Immature natural killer cell (primary cell): ENCODE results near the gene HLA-C. TPM values are rescaled to one million over a fixed set of nuclear protein-coding genes. Genes with fewer than 3 reads are reported as not detected.
"Not testable (repeated sequence)": the region's sequence is repeated elsewhere in the genome, so short reads cannot be mapped to it uniquely, and the experiment has no call there.

Experiments used
- DNase-seq, 3 donors: peaks; one replicate each; pipeline ENCODE4 v3.0.0; 2022; ENCODE audit warnings: mixed read lengths in 1 of 3
- H3K27ac Mint-ChIP-seq, 6 donors: one replicate each; pipeline ENCODE4 v1.8.0; 2020; ENCODE audit warnings: mixed read lengths in 6 of 6, mild to moderate bottlenecking in 5 of 6, inconsistent platforms in 4 of 6, moderate library complexity in 3 of 6
- H3K27me3 Mint-ChIP-seq, 3 donors: one replicate each; pipeline ENCODE4 v1.8.0; 2020 to 2021; ENCODE audit warnings: low read depth in 3 of 3, mild to moderate bottlenecking in 3 of 3, mixed read lengths in 3 of 3, moderate library complexity in 3 of 3, inconsistent platforms in 1 of 3
- H3K36me3 Mint-ChIP-seq, 3 donors: one replicate each; pipeline ENCODE4 v1.8.0; 2020; ENCODE audit warnings: mixed read lengths in 3 of 3, inconsistent platforms in 2 of 3, mild to moderate bottlenecking in 2 of 3
- H3K4me1 Mint-ChIP-seq, 2 donors: one replicate each; pipeline ENCODE4 v1.8.0; 2020; ENCODE audit warnings: inconsistent platforms in 2 of 2, mild to moderate bottlenecking in 2 of 2, mixed read lengths in 2 of 2, moderate library complexity in 1 of 2
- H3K4me3 Mint-ChIP-seq, 5 donors: one replicate each; pipeline ENCODE4 v1.8.0; 2020; ENCODE audit warnings: mild to moderate bottlenecking in 5 of 5, mixed read lengths in 5 of 5, inconsistent platforms in 3 of 5, moderate library complexity in 3 of 5
- H3K9me3 Mint-ChIP-seq, 6 donors: one replicate each; pipeline ENCODE4 v1.8.0; 2020; ENCODE audit warnings: mild to moderate bottlenecking in 6 of 6, mixed read lengths in 6 of 6, inconsistent platforms in 4 of 6, moderate library complexity in 3 of 6
- polyA plus RNA-seq, 3 donors: library from polyadenylated mRNA; unstranded; fragments of 300-500 nt; fragmentation: Illumina TruSeq; gene quantifications; one replicate each; pipeline ENCODE4 v1.2.3, GENCODE V29; 2021

HLA-C gene
- polyA plus RNA-seq, 3 donors from 2014 or later: 2,339 to 4,766 (median 4,197) TPM

DNA sequence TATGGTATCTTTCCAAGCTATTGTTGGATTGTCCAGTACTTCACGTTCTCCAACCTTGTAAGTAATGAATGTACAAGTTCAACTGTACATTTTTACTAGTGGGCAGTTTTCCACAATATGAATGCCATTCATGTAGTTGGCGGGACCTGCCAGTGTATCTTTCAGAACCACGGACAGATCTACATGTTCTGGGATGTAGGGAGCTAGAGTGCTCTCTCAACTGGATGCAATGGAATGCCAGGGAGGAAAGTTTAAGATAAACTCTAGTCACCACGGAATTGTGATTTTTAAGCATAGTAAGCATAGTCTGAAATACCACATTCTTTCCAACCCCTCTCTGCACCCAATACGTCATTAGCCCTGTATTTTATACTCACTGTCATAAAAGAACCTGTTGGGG, 21.5 kb upstream of the HLA-C start:
- Mint-ChIP-seq H3K4me3 (no peak overlapping the region), H3K36me3 (no peaks in the 10 kb centered on the region), H3K9me3 (no peaks in the 10 kb centered on the region), H3K4me1 (peaks cover 0 to 9% of the 10 kb centered on the region in 2 donors), H3K27ac (no peak overlapping the region), H3K27me3 (peaks cover 9 to 13% (median 12%) of the 10 kb centered on the region in 3 donors)
- no peak for DNase-seq

DNA sequence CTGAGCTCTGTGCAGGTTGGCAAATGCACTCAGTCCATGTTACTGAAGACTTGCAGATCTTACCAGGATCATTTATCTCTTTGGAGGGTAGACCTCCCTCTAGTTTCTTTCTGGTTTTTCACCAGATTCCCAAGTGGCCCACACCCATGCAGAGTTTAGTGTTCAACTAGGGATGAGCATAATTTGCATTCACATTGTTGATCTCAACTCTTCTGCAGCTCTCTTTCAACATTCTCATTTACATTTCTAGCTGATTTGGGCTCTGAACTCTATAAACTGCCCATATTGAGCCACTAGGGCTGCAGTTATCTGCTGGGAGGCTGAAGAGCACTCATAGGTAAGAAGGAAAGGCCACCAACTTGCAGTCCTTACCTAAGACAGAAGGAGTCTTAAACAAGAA, 17.9 kb upstream of the HLA-C start:
- Mint-ChIP-seq H3K4me3 (no peak overlapping the region), H3K36me3 (no peaks in the 10 kb centered on the region), H3K27ac (no peak overlapping the region), H3K4me1 (peaks cover 0 to 9% of the 10 kb centered on the region in 2 donors), H3K27me3 (peaks cover 2 to 12% (median 4%) of the 10 kb centered on the region in 3 donors), H3K9me3 (peaks cover 0 to under 1% (median 0%) of the 10 kb centered on the region in 6 donors)
- DNase-seq: no peak

DNA sequence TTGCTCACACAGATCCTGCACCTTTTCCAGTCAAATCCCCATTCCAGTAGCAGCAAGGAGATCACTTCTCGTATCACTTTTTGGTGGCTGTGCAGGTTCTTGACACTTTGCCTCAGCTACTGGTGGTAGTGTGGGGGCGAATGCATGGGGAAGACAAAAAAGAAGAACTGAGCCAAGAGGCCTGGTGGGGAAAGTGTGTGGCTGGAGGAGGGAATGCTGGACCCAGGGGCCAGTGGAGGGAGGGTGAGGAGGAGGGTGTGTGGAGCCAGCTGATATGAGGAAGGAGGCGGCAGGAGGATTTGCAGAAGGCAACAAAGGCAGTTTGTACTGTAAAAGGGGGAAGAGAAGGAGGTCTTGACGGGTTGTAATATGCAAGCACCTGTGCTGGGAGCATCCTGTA, 15.7 kb upstream of the HLA-C start:
- Mint-ChIP-seq H3K4me1 (peaks cover 0 to 9% of the 10 kb centered on the region in 2 donors), H3K4me3 (no peak overlapping the region), H3K27me3 (peaks cover 2 to 13% (median 4%) of the 10 kb centered on the region in 3 donors), H3K27ac (no peak overlapping the region), H3K9me3 (peaks cover 0 to 2% (median 0%) of the 10 kb centered on the region in 6 donors), H3K36me3 (no peaks in the 10 kb centered on the region)
- no peak for DNase-seq

DNA sequence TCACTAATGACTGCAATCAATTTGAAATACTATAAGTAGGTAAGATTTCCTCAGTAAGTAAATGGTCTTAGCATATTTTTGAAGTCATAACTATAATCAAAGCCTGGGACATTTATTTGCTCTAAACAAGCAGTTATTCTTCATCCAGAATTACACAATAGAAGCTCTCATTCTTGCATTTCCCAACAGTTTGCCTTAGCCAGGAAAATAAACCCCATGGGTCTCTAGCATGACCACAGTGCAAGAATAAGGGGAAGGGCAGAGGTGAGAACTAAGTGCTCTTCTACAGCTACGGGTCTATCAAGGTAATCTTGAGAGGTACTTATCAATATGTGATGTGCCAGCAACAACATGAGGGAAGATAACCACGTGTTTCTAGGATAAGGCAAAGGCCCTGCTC, 14.1 kb upstream of the HLA-C start:
- Mint-ChIP-seq H3K4me3 (no peak overlapping the region), H3K4me1 (peaks cover 0 to 9% of the 10 kb centered on the region in 2 donors), H3K9me3 (peaks cover 0 to 2% (median 0%) of the 10 kb centered on the region in 6 donors), H3K27me3 (peaks cover 2 to 8% (median 2%) of the 10 kb centered on the region in 3 donors), H3K27ac (no peak overlapping the region), H3K36me3 (no peaks in the 10 kb centered on the region)
- no peak for DNase-seq

DNA sequence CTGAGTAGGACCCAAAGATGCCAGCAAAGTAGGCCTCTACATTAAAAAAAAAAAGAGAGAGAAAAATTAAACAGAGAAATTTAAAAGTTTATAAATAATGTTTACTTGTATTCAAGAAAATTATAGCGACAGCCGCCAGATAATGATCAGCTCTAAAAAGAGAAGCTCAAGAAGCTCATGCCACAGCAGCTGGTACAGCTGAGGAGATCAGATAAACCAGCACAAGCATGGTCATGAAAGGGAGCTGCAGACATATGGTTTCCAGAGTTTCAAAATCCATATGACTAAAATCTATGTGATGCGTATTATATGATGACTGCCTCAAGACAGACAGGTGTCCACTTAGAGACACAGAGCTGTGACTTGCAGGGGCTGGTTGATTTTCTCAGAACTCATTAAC, 13.6 kb upstream of the HLA-C start:
- H3K9me3 Mint-ChIP-seq: peaks cover 0 to 2% (median 0%) of the 10 kb centered on the region in 6 donors
- DNase-seq: no peak
- no peaks in the 10 kb centered on the region for H3K36me3 Mint-ChIP-seq
- H3K4me1 Mint-ChIP-seq: peaks cover 0 to 9% of the 10 kb centered on the region in 2 donors
- no peak overlapping the region for H3K27ac Mint-ChIP-seq
- no peak overlapping the region for H3K4me3 Mint-ChIP-seq
- H3K27me3 Mint-ChIP-seq: peaks cover under 1 to 8% (median 2%) of the 10 kb centered on the region in 3 donors

DNA sequence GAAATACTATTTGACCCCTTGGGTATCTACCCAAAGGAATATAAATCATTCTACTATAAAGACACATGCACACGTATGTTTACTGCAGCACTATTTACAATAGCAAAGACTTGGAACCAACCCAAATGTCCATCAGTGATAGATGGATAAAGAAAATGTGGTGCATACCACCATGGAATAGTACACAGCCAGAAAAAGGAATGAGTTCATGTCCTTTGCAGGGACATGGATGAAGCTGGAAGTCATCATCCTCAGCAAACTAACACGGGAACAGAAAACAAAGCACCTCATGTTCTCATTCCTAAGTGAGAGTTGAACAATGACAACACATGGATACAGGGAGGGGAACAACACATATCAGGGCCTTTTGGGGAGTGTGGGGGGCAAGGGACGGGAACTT, 7.8 kb upstream of the HLA-C start:
- H3K27me3 Mint-ChIP-seq: peaks cover 2 to 10% (median 5%) of the 10 kb centered on the region in 3 donors
- not testable (repeated sequence) for H3K4me1 Mint-ChIP-seq, DNase-seq, H3K9me3 Mint-ChIP-seq, H3K36me3 Mint-ChIP-seq, H3K27ac Mint-ChIP-seq, H3K4me3 Mint-ChIP-seq

DNA sequence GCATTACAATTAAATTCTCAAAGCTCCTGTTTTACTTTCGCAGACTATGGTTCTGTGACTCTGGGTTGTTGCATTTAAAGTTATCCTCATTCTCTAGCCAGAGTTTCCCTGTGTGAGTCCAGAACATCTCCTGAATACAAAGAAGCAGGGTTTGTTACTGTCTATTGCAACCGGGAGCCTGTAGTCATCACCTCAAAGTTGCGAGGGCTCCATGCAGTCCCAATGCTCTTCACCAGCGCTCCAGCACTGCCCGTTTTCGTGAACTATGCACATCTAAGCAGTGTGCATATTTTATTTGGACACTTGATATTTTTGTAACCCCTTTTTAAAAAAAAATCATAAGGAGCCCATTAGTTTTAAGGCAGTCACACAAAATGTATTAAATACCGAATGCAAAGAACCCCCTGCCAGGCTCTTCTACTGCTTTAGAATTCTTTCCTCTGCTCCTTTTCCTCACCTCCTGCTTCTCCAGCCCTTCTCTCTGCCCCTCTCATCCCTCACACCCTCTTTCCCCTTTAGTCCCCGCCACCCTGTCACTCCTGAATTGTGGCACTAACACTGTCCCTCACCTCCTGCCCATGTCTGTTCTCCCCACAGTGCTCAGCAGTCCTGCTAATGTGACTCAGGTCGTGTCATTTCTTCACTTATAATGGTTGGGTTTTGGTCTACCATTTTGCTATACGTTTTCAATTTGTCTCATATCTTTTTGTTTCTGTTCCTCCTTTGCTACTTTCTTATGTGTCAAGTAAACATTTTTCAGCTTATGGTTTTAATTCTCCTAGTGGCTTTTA, 1.1 kb upstream of the HLA-C start:
- peak overlapping the region; percentile 100 for H3K27ac Mint-ChIP-seq
- H3K9me3 Mint-ChIP-seq: no peaks in the 10 kb centered on the region
- H3K36me3 Mint-ChIP-seq: peaks cover 23 to 27% (median 25%) of the 10 kb centered on the region in 3 donors
- peaks cover 52 to 53% of the 10 kb centered on the region in 2 donors for H3K4me1 Mint-ChIP-seq
- peak overlapping the region; percentile 95 to 99 (median 97) for H3K4me3 Mint-ChIP-seq
- DNase-seq: peak; percentile 27 to 34 (median 29)
- peaks cover 40 to 45% (median 41%) of the 10 kb centered on the region in 3 donors for H3K27me3 Mint-ChIP-seq

DNA sequence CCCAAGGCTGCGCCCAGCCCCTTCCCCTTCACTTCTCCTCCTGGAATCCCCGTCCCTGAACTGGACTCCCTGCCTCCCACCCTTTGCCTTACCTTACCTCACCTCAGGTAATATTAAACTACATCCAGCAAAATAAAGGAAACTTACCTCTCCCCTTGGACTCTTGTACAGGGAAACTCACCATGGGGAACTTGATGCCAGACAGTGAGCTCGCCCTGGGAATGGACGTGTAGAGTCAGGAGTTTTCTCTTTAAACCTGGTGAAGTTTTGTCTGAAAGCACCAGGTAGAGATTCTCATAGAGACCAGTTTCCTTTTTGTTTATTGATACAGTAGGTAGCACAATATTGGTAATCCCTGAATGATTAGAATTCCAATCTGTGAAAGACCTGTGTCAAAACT, 544 bp upstream of the HLA-C start:
- Mint-ChIP-seq H3K4me1 (peaks cover 58 to 59% of the 10 kb centered on the region in 2 donors), H3K9me3 (peaks cover 0 to 2% (median 0%) of the 10 kb centered on the region in 6 donors), H3K4me3 (peak overlapping the region; percentile 95 to 99 (median 97)), H3K36me3 (peaks cover 29 to 33% (median 31%) of the 10 kb centered on the region in 3 donors), H3K27ac (peak overlapping the region; percentile 100), H3K27me3 (peaks cover 45 to 51% (median 47%) of the 10 kb centered on the region in 3 donors)
- DNase-seq: peak in 1 of 3 donors; percentile 27

DNA sequence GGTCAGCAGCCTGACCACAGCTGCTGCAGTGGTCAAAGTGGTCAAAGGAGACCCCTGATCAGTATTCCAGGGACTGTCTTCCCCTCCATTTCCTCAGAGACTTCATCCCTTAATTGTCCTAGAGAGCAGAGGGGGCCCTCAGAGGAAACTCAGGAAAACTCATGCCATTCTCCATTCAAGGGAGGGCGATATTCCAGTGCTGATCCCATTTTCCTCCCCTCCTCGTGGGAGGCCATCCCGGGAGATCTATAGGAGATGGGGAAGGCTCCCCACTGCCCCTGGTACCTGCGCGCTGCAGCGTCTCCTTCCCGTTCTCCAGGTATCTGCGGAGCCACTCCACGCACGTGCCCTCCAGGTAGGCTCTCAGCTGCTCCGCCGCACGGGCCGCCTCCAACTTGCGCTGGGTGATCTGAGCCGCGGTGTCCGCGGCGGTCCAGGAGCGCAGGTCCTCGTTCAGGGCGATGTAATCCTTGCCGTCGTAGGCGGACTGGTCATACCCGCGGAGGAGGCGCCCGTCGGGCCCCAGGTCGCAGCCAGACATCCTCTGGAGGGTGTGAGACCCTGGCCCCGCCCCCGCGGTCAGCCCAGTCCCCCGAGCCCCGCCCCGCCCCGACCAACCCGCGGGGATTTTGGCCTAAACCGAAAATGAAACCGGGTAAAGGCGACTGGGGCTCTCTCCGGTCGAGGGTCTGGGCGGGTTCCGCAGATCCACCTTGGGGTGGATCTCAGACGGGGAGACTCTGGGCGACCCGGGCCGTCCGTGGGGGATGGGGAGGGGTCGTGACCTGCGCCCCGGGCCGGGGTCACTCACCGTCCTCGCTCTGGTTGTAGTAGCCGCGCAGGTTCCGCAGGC, 878 bp downstream of the HLA-C start:
- Mint-ChIP-seq H3K36me3 (peaks cover 31 to 39% (median 32%) of the 10 kb centered on the region in 3 donors), H3K4me1 (peaks cover 66% of the 10 kb centered on the region in 2 donors), H3K9me3 (peaks cover 0 to 2% (median 0%) of the 10 kb centered on the region in 6 donors), H3K4me3 (peak overlapping the region; percentile 95 to 99 (median 97)), H3K27me3 (peaks cover 55 to 62% (median 58%) of the 10 kb centered on the region in 3 donors), H3K27ac (peak overlapping the region; percentile 93 to 100 (median 100))
- DNase-seq: peak; percentile 67 to 81 (median 74)

DNA sequence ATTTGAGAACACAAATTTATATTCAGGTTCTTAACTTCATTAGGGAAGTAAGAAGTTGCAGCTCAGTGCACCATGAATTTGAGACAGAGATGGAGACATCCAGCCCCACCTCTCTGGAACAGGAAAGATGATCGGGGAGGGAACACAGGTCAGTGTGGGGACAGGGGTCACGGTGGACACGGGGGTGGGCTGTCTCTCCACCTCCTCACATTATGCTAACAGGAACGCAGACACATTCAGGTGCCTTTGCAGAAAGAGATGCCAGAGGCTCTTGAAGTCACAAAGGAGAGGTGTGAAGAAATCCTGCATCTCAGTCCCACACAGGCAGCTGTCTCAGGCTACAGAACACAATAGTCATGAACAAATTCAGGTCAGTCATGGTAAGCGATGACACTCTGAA, 3.1 kb downstream of the HLA-C start:
- Mint-ChIP-seq H3K36me3 (peaks cover 31 to 39% (median 32%) of the 10 kb centered on the region in 3 donors), H3K27me3 (peaks cover 58 to 65% (median 59%) of the 10 kb centered on the region in 3 donors), H3K4me1 (peaks cover 53 to 58% of the 10 kb centered on the region in 2 donors), H3K4me3 (peak overlapping the region; percentile 82 to 99 (median 97)), H3K9me3 (peaks cover 0 to 5% (median 4%) of the 10 kb centered on the region in 6 donors), H3K27ac (peak overlapping the region; percentile 79 to 100 (median 90))
- DNase-seq: peak in 2 of 3 donors; percentile 15 to 18

DNA sequence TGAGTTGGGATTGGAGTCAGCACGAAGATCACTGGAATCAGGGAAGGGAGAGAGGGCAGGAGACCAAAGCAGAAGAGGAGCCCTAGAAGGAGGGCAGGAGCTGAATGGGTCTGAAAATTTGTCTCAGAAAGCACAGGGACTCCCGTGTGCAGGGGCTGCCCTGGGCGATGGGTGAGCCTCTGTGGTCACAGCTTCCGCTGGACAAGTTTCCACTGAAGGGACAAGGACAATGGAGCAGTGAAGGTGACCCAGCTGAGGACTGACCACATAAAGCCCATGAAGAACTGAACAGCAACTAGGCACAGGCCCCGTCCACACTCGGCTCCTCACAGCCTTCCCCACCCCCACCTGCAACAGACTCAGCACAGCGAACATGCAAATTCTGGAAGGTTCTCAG, 3.5 kb downstream of the HLA-C start:
- Mint-ChIP-seq H3K9me3 (peaks cover under 1 to 8% (median 5%) of the 10 kb centered on the region in 6 donors), H3K36me3 (peaks cover 31 to 39% (median 32%) of the 10 kb centered on the region in 3 donors), H3K27me3 (peaks cover 58 to 66% (median 60%) of the 10 kb centered on the region in 3 donors), H3K4me1 (peaks cover 48 to 53% of the 10 kb centered on the region in 2 donors), H3K4me3 (peak overlapping the region; percentile 28 to 99 (median 97)), H3K27ac (peak overlapping the region; percentile 62 to 100 (median 88))
- DNase-seq: peak in 1 of 3 donors; percentile 14

DNA sequence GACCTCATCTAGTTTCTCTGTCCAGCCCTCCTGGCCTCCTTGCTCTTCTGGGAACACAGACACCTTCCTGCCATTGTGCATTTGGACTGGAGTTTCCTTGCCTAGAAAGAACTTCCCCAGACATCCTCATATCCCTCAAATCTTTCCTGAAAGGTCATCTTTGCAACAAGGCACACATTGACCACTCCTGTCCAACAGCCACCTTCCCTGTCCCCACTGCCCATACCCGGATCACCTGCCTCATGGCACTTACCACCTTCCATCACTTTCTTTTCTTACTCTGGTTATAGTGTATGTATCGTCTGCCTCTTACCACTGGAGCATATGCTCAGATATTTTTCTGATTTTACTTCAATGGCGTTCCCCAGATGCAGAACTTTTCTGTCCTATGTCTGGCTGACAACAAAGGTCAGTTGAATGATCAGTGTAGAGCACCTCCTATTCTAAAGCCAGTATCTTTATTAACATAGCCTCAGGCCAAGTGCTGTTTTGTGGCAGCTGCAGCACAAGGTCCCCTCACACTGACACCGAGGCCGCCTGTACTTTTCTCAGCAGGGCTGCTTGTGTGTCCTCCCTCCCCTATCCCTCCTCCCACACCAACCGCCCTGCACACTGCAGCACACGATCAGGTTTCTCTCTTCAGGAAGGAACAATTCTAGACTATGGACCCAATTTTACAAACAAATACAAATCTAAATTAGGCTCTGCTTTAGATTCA, 4.1 kb downstream of the HLA-C start:
- peaks cover 31 to 39% (median 32%) of the 10 kb centered on the region in 3 donors for H3K36me3 Mint-ChIP-seq

More for the DNA sequence above, 4.1 kb downstream of the HLA-C start:
- Mint-ChIP-seq H3K4me1 (peaks cover 43 to 47% of the 10 kb centered on the region in 2 donors), H3K9me3 (peaks cover 2 to 13% (median 10%) of the 10 kb centered on the region in 6 donors), H3K4me3 (peak overlapping the region; percentile 28 to 99 (median 97)), H3K27me3 (peaks cover 56 to 70% (median 62%) of the 10 kb centered on the region in 3 donors), H3K27ac (peak overlapping the region; percentile 62 to 100 (median 88))
- peak; percentile 19 to 38 (median 30) for DNase-seq
